ENCODE data around the gene TMEM94.

GRCh38 chr17:75417054-75417580, 39.3 kb upstream of the TMEM94 start:
- TF ChIP-seq, protein P1, sequence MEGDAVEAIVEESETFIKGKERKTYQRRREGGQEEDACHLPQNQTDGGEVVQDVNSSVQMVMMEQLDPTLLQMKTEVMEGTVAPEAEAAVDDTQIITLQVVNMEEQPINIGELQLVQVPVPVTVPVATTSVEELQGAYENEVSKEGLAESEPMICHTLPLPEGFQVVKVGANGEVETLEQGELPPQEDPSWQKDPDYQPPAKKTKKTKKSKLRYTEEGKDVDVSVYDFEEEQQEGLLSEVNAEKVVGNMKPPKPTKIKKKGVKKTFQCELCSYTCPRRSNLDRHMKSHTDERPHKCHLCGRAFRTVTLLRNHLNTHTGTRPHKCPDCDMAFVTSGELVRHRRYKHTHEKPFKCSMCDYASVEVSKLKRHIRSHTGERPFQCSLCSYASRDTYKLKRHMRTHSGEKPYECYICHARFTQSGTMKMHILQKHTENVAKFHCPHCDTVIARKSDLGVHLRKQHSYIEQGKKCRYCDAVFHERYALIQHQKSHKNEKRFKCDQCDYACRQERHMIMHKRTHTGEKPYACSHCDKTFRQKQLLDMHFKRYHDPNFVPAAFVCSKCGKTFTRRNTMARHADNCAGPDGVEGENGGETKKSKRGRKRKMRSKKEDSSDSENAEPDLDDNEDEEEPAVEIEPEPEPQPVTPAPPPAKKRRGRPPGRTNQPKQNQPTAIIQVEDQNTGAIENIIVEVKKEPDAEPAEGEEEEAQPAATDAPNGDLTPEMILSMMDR (IDR thresholded peaks at IDR 0.05): no peak
- TF ChIP-seq POLR2AphosphoS5 (IDR thresholded peaks at IDR 0.05; ENCODE audit: low read depth, low read length): no peak
- TF ChIP-seq REST (IDR thresholded peaks at IDR 0.05; ENCODE audit: insufficient read depth in 1 of 2, low read depth in 2 of 2, low read length in 1 of 2): no peak
- TF ChIP-seq SIN3A (IDR thresholded peaks at IDR 0.05; ENCODE audit: borderline replicate concordance, insufficient read depth, low read depth, low read length): no peak
- no peak for TF ChIP-seq TCF7L2 (IDR thresholded peaks at IDR 0.05; ENCODE audit: low read depth, low read length)
